PC-9 (cell line): ENCODE data around the gene CHMP3. TPM values are rescaled to one million over a fixed set of nuclear protein-coding genes. Genes with fewer than 3 reads are reported as not detected.

Source experiments
- BruUV-seq: library from RNA; stranded (reverse); fragments of 400-500 nt; replicated peaks from 2 replicates; lab custom pipeline; 2021; lab: Mats Ljungman, UMichigan
- CTCF ChIA-PET: fragments of 300-600 bp; sonication (Branson Sonifier 250); formaldehyde crosslinking; loops from one replicate; lab custom pipeline; 2022; ENCODE audit warnings: antibody characterized with exemption; lab: Charles Lee
- POLR2A ChIA-PET: fragments of 300-600 bp; sonication (Branson Sonifier 250); formaldehyde crosslinking; loops from one replicate; lab custom pipeline; 2022; ENCODE audit warnings: antibody characterized with exemption; ENCODE audit not compliant: unreplicated experiment; lab: Charles Lee
- DNase-seq, 2 experiments: peaks; one replicate each; pipeline versions ENCODE4 v3.0.0 to v3.0.0-alpha.2; 2015 to 2022; ENCODE audit warnings: mixed read lengths in 1 of 2
- H2AFZ ChIP-seq: fragments of 200-600 bp; sonication (generic); 2 replicates; pipeline ENCODE4 v1.8.1; 2017; ENCODE audit warnings: antibody characterized with exemption
- H3F3A ChIP-seq: fragments of 200-600 bp; sonication (generic); 2 replicates; pipeline ENCODE4 v1.8.1; 2017; ENCODE audit warnings: antibody characterized with exemption, mild to moderate bottlenecking, low read depth; ENCODE audit not compliant: insufficient read depth
- H3K27ac ChIP-seq: fragments of 200-600 bp; sonication (generic); 2 replicates; pipeline ENCODE4 v1.6.1; 2016; ENCODE audit warnings: mixed run types
- H3K27me3 ChIP-seq: fragments of 200-600 bp; sonication (generic); 2 replicates; pipeline ENCODE4 v1.6.1; 2016; ENCODE audit warnings: low read depth, mixed run types; ENCODE audit not compliant: insufficient read depth
- H3K36me3 ChIP-seq: fragments of 200-600 bp; sonication (generic); 2 replicates; pipeline ENCODE4 v1.6.1; 2016; ENCODE audit warnings: low read depth, mixed run types
- H3K4me1 ChIP-seq: fragments of 200-600 bp; sonication (generic); replicated peaks from 2 replicates; pipeline ENCODE4 v1.6.1; 2016; ENCODE audit warnings: mixed run types; ENCODE audit not compliant: insufficient read depth
- H3K4me2 ChIP-seq: fragments of 200-600 bp; sonication (generic); 2 replicates; pipeline ENCODE4 v1.6.1; 2017; ENCODE audit warnings: mixed run types
- H3K4me3 ChIP-seq: fragments of 200-600 bp; sonication (generic); 2 replicates; pipeline ENCODE4 v1.6.1; 2016; ENCODE audit warnings: mixed run types
- H3K79me2 ChIP-seq: fragments of 200-600 bp; sonication (generic); 2 replicates; pipeline ENCODE4 v1.6.1; 2017; ENCODE audit warnings: low read depth, mixed run types
- H3K9me2 ChIP-seq: fragments of 200-600 bp; sonication (generic); 2 replicates; pipeline ENCODE4 v1.8.1; 2017; ENCODE audit warnings: mild to moderate bottlenecking; ENCODE audit not compliant: insufficient read depth
- H3K9me3 ChIP-seq: fragments of 200-600 bp; sonication (generic); 2 replicates; pipeline ENCODE4 v1.8.1; 2016; ENCODE audit warnings: low read depth; ENCODE audit not compliant: insufficient read depth
- H4K20me1 ChIP-seq: fragments of 200-600 bp; sonication (generic); 2 replicates; pipeline ENCODE4 v1.8.1; 2017; ENCODE audit not compliant: insufficient read depth
- EZH2 ChIP-seq: fragments of 200-600 bp; sonication (generic); IDR thresholded peaks from 2 replicates; pipeline ENCODE4 v1.8.0; 2017; ENCODE audit warnings: antibody characterized with exemption, low read depth
- intact Hi-C: fragments of 100-400 bp; cut with micrococcal nuclease; formaldehyde crosslinking; loops from one replicate; pipeline ENCODE4 v1.10.0; 2022; ENCODE audit not compliant: unreplicated experiment
- total RNA-seq: library from RNA; stranded (reverse); gene quantifications from 2 replicates; pipeline ENCODE4 v1.2.3, GENCODE V29; 2021
- TF ChIP-seq, protein P1 (sequence below): fragments of 200-600 bp; sonication (generic); conservative IDR thresholded peaks from 2 replicates; pipeline ENCODE4 v1.6.1; 2017; ENCODE audit warnings: mixed run types, antibody characterized with exemption, mild to moderate bottlenecking, moderate library complexity

The CHMP3 gene
- total RNA-seq, 1 experiment from 2014 or later: 108 TPM

- Histone ChIP-seq H3K79me2 (no peaks in the 10 kb centered on the region), H3K27me3 (no peaks in the 10 kb centered on the region), H4K20me1 (no peaks in the 10 kb centered on the region), H3K9me2 (no peaks in the 10 kb centered on the region), H3K4me1 (no peaks in the 10 kb centered on the region), H2AFZ (no peak overlapping the region), H3F3A (no peaks in the 10 kb centered on the region), H3K4me2 (no peak overlapping the region), H3K27ac (no peak overlapping the region), H3K36me3 (no peaks in the 10 kb centered on the region), H3K9me3 (no peaks in the 10 kb centered on the region), H3K4me3 (no peak overlapping the region)
- POLR2A ChIA-PET: no interaction called here
- CTCF ChIA-PET: no interaction called here
- no peak for DNase-seq
- intact Hi-C loops: no loop called here
- TF ChIP-seq, protein P1, sequence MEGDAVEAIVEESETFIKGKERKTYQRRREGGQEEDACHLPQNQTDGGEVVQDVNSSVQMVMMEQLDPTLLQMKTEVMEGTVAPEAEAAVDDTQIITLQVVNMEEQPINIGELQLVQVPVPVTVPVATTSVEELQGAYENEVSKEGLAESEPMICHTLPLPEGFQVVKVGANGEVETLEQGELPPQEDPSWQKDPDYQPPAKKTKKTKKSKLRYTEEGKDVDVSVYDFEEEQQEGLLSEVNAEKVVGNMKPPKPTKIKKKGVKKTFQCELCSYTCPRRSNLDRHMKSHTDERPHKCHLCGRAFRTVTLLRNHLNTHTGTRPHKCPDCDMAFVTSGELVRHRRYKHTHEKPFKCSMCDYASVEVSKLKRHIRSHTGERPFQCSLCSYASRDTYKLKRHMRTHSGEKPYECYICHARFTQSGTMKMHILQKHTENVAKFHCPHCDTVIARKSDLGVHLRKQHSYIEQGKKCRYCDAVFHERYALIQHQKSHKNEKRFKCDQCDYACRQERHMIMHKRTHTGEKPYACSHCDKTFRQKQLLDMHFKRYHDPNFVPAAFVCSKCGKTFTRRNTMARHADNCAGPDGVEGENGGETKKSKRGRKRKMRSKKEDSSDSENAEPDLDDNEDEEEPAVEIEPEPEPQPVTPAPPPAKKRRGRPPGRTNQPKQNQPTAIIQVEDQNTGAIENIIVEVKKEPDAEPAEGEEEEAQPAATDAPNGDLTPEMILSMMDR: no peak; the same call in 1 of the 2 replicates
- TF ChIP-seq EZH2: no peak
- no TSS peak for BruUV-seq
Measured at GRCh38 chr2:86518481-86518880, 44.8 kb downstream of the CHMP3 start.

DNA sequence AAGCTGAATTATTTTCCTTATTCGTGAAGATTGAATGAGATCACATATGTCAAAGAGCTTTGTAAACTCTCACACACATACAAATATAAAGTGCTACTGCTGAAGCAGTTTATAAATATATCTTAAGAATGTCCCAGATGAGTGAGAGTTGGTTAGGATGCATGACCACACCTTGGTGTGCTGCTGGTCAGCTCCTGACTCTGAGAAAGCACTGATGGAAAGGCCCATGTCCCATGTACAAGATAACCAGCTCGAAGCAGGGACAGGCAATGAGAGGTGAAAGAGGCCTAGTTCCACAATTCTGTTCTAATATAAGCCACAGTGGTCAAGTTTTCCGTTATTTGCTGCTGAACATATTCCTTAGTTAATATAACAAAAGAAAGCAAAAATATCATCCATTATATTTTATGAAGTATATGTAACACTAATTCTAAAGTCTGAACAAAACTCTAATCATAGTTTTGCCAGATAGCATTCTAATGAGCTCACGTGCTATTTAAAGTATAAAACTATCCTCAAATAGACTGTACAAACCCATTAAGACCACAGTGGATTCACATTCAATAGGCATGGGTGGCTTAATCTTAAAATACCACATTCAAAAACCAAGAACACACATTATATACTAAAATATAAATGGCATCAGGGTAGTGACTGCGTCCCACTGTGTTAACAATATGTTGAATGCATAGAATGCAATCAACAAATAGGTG lies 49.1 kb downstream of the CHMP3 start:
- POLR2A ChIA-PET: no interaction called here

GRCh38 chr2:86512892-86513291 lies 50.4 kb downstream of the CHMP3 start:
- Histone ChIP-seq H4K20me1 (0 out of 2 replicates have a peak, but pooled peaks cover 5% of the 10 kb centered on the region), H3K27ac (no peak overlapping the region), H3K79me2 (peaks cover 4% of the 10 kb centered on the region; the same call in 1 of the 2 replicates), H3K4me2 (no peak overlapping the region), H3F3A (no peaks in the 10 kb centered on the region), H3K4me3 (no peak overlapping the region), H3K9me3 (no peaks in the 10 kb centered on the region), H2AFZ (no peak overlapping the region), H3K4me1 (no peaks in the 10 kb centered on the region), H3K9me2 (no peaks in the 10 kb centered on the region), H3K36me3 (peaks cover 5% of the 10 kb centered on the region; the same call in 1 of the 2 replicates), H3K27me3 (no peaks in the 10 kb centered on the region)
- ChIA-PET CTCF (no interaction called here), POLR2A (no interaction called here)
- TF ChIP-seq EZH2: no peak
- TF ChIP-seq, protein P1: no peak
- BruUV-seq: no TSS peak
- DNase-seq: no peak
- intact Hi-C loops: no loop called here

More for the DNA sequence above, 49.1 kb downstream of the CHMP3 start:
- peaks cover 4% of the 10 kb centered on the region; the same call in 1 of the 2 replicates for H3K79me2 ChIP-seq
- no peaks in the 10 kb centered on the region for H3K9me3 ChIP-seq
- H3K27me3 ChIP-seq: no peaks in the 10 kb centered on the region
- CTCF ChIA-PET: interaction anchor here (0.5 kb wide), 1 partner anchor 294 kb away, joined by 8 read pairs; no protein-coding TSS in a partner anchor
- no peaks in the 10 kb centered on the region for H3K9me2 ChIP-seq
- no peak for DNase-seq
- no peak overlapping the region for H3K27ac ChIP-seq
- H3K36me3 ChIP-seq: no peaks in the 10 kb centered on the region; the same call in 1 of the 2 replicates
- H2AFZ ChIP-seq: no peak overlapping the region
- TF ChIP-seq, protein P1: no peak
- no peak for TF ChIP-seq EZH2
- intact Hi-C loops: no loop called here
- 0 out of 2 replicates have a peak, but pooled peaks cover 5% of the 10 kb centered on the region for H4K20me1 ChIP-seq
- H3K4me1 ChIP-seq: no peaks in the 10 kb centered on the region
- H3K4me2 ChIP-seq: no peak overlapping the region
- H3K4me3 ChIP-seq: no peak overlapping the region
- H3F3A ChIP-seq: no peaks in the 10 kb centered on the region
- BruUV-seq: no TSS peak
